ENCODE measurements around the gene PEX1.
A peak's percentile ranks its signal among the peaks of the same experiment; 100 is the strongest.
"Not testable (repeated sequence)": the region's sequence is repeated elsewhere in the genome, so short reads cannot be mapped to it uniquely, and the experiment has no call there.

The PEX1 gene

DNA sequence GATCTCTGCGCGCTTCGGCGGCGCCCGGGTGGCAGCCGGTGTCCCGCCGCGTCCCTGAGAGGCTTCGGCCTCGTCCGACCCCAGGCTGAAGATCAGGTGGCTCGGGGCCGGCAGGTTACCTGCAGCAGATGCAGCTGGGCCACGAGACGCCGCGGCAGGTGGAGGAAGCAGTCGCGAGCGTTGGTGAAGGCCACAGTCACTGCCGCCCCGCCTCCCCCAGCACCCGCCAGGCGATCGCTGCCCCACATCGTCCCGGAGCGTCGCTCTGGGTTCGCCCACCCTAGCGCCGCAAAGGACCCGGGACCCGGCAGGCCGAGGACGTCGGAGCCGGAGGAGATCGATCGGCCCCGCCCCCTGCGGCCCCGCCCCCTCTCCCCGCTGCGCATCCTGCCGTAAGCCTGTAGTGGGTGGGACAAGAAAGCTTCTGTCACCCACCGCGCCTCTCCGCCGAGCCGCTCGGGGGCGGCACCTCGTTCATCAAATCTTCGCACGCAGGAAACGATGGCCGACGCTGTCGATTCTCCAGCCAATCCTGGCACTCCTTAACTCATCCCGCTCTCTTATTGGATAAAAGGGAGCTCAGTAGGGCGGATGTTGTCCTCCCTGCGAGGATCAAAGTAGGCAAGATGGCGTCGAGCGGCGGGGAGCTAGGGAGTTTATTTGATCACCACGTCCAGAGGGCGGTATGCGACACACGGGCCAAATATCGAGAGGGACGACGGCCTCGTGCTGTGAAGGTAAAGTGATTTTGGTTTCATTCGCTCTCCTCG, at the start of gene PEX1, which contains the start of gene RBM48:
Gene PEX1 (minus strand): TSS at position 333 of the 770 bp plus-strand sequence. CDS start 85 bp downstream, at position 248.
Gene RBM48 (plus strand): TSS at position 608 of the 770 bp plus-strand sequence. CDS start 19 bp downstream, at position 627.
- peak; percentile 99 for DNase-seq

GRCh38 chr7:92576296-92576695, 48.0 kb upstream of the PEX1 start:
- DNase-seq: no peak

DNA sequence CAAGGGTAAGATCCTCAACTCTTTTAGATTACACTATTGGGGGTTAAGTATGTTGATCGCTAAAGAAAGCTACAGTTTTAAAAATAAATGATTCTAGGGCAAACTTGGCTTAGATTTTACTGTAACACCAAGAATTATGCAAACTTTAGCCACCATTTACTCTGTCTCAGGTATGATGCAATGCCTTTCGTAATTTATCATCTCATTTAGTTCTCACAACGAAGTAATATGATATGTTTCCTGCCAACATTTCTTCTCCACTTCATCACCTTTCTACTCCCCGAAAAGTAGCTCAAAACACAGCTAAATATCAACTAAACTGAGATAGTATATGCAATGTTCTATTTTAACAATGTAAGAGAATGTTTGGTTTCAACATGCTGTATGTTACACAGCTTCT, 40.8 kb upstream of the PEX1 start:
- no peak for DNase-seq

- DNase-seq: no peak
These were observed 39.1 kb upstream of the PEX1 start for GRCh38 chr7:92567460-92567859.

GRCh38 chr7:92563345-92563744, 35.0 kb upstream of the PEX1 start:
- DNase-seq: no peak

- no peak for DNase-seq
These were observed 32.3 kb upstream of the PEX1 start for GRCh38 chr7:92560602-92561001.

DNA sequence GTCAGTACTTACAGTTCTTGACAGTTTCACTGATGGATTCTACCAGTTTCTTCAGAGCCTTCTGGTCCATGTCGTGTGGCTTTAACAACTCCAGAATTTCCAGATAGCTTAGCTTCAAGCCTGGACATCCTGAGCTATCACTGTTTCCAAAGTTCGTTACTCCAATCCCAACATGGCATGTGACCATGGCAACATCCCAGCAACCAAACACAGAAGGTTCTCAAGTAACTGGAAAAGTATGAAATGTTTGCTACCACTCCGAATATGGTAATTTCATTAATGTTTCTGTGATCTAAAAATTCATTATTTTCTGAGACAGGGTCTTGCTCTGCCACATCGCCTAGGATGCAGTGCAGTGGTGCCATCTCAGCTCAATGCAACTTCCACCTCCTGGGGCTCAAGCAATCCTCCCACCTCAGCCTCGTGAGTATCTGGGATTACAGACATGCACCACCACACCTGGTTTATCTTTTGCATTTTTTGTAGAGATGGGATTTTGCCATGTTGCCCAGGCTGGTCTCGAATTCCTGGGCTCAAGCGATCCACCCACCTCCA, 29.6 kb upstream of the PEX1 start:
- no peak for DNase-seq

- no peak for DNase-seq
These were observed 28.9 kb upstream of the PEX1 start for GRCh38 chr7:92557249-92557648.

DNA sequence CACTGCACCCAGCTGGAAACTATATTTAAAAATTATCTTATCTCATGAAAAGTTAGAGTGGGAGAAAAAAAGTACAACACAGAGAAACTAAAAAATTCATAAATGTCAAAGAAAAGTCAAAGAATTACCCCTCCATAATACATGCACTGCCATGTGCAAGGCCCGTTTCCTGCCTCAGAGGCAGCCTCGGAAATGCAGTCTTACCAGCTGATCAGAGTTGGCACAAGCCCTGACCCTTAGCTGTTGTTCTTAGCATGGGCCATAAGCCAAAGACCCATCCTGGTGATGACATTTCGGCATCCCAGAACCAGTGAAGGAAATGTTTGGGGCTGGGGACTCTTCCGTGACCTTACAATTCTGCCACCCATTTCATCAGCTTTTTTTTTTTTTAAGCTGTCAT, 21.9 kb upstream of the PEX1 start:
- no peak for DNase-seq

DNA sequence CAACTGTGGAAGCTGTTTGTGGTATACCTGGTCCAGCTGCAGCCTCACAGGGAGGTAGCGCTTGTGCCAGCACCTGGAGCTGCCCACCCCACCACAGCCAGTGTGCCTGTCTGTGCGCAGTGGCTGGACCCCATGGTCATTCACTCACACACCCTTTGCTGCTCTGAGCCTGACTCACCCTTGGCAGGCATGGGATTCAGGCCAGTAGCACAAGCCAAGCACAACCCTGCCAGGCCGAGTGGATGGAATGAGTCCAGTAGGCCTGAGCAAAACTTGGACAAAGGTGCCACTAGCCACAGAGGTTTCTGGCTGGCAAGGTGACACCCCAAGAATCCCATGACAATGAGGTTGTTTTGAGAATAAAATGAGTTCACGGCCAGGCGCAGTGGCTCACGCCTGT, 19.3 kb upstream of the PEX1 start:
- no peak for DNase-seq

- no peak for DNase-seq
These were observed 18.7 kb upstream of the PEX1 start for GRCh38 chr7:92546856-92547497.

- not testable (repeated sequence) for DNase-seq
These were observed 16.8 kb upstream of the PEX1 start for GRCh38 chr7:92545116-92545515.

GRCh38 chr7:92543542-92543941, 15.2 kb upstream of the PEX1 start:
- not testable (repeated sequence) for DNase-seq

DNA sequence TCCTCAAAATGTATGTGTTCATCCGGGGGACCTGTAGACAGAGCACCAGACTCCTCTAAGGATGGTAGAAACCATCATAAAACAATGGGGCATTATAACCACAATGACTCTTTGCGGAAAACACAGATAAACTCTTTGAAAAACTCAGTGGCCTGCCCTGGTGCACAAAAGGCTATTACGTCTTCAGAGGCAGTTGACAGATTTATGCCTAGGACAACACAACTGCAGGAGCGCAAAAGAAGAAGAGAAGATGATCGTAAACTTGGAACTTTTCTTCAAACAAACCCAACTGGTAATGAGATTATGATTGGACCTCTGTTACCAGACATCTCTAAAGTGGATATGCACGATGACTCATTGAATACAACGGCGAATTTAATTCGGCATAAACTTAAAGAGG, 6.3 kb upstream of the PEX1 start:
- no peak for DNase-seq

- no peak for DNase-seq
These were observed 591 bp upstream of the PEX1 start for GRCh38 chr7:92528958-92529264.

- DNase-seq: peak; percentile 30
These were observed 776 bp downstream of the PEX1 start for GRCh38 chr7:92527300-92528187.

DNA sequence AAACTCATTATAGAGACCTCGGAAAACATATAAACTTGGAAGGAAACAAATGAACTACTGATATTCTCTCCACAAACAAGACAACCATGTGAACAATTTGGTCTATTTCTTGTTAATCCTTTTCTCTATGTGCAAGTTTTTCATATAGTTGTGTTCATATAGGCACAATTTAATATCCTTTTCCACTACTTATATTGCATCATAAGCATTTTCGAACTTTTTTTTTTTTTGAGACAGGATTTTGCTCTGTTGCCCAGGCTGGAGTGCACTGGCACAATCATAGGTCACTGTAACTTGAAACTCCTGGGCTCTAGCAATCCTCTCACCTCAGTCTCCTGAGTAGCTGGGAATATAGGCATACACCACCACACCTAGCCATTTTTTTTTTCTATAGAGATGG, 5.2 kb downstream of the PEX1 start:
- no peak for DNase-seq

DNA sequence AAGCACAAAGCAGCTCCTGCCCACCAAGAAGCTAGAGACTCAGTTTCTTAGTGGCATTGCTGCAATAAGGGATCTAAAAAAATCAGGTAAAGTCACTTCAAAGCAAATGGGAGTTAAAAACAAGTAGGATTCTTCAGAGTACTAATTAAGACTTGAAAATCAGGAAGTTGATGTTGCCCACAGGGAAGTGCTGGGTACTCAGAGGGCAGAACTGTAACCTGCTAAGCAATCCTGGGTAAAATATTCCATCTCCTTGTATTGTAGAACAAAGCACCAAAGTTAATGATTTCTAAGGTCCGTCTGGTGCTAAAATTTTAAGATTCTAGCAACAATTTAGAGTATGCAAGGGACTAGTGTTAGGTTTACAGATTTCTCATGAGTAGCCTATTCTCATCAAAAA, 8.3 kb downstream of the PEX1 start:
- DNase-seq: no peak

DNA sequence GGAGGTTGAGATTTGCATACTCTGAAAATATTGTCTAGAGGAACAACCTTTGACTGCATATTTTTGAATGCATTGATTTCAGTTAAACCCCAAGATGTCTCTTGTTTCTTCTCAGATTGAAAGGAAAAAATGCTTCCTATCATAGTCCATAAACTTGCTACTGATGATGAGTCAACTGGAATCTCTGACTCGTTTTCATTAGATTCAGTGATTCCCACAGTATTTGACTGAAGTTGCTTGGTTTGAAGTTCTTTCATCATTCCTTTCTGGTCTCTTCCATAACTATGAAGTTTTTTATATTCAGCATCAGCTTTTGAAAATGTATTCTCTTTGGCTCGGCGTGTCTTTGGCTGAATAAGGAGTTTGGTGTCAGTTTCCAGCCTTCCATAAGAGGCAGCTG, 10.7 kb downstream of the PEX1 start:
- DNase-seq: peak; percentile 3

DNA sequence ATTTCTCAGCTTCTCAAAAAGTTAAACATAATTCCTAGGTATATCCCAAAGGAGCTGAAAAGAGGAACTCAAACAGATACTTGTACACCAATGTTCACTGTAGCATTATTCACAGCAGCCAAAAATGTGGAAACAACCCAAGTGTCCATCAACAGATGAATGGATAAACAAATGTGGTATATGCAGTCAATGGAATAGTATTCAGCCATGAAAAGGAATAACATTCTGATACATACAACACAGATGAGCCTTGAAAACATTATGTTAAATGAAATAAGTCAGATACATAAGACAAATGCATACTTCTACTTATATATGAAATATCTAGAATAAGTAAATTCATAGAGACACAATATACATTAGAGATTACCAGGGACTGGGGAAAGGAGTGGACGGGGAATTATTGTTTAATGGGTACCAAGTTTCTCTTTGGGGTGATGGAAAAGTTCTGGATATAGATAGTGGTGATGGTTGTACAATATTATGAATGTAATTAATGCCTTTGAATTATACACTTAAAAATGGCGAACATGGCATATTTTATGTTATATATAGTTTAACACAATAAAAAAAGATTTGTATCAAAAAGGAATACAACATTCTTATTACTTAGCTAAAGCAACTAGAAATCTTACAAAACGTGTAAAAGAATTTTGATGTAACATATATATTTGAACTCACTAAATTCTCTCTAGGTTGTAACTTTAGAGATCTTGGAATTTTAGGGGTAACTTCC, 15.0 kb downstream of the PEX1 start:
- no peak for DNase-seq

DNA sequence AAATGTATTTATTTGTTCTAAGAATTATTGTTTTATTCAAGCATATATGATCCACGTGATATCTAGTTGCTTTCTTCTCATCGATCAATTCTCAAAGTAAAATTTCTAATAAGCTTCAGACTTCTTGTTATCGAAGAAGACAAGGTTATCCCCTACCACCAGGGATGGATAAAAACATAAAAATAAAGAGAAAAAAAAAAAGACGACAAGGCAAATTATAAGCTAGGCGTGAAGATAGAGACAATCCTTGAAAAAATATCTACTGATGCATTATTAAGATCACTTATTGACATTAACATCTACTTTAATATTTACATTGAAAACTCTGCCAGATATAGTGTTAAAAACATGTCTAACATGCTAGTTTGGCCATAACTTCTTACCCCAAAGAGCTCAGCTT, 19.4 kb downstream of the PEX1 start:
- DNase-seq: no peak

DNA sequence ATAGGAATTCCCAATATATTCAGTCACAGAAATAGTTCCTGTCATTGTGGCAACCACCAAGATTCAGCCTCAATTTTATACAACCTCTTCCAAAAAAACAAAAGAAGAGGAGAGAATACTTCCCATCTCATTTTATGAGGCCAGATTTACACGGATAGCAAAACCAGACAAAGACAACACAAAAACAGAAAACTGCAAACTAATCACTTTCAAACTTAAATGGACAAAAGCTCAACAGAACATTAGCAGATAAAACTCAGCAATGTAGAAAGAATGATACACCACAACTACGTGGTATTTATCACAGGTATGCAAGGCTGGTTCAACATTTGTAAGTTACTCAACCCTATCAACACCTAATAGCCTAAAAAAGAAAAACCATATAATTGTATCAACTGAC, 22.0 kb downstream of the PEX1 start:
- DNase-seq: no peak

- no peak for DNase-seq
These were observed 23.8 kb downstream of the PEX1 start for GRCh38 chr7:92504563-92504962.
